Measurements from ENCODE around the gene TEKTIP1. TPM values are rescaled to one million over a fixed set of nuclear protein-coding genes. Genes with fewer than 3 reads are reported as not detected.

Gene TEKTIP1
- total and polyA plus RNA-seq, 2 donors (not counting 1 experiment from before 2014, with no cell fraction given) = not detected

GRCh38 chr19:3499738-3500428, 39.1 kb upstream of the TEKTIP1 start:
- Histone ChIP-seq H3K4me3 (replicated peaks in 1 of 4; ENCODE audit: control extremely low read depth in 1 of 4, insufficient read depth in 1 of 4, low read depth in 3 of 4, low read length in 4 of 4) (peak overlapping the region; percentile 78 to 99 (median 89)), H3K9ac (ENCODE audit: insufficient read depth, low read length) (peak overlapping the region; percentile 99), H3K27me3 (ENCODE audit: control insufficient read depth, insufficient read depth, low read length) (no peaks in the 10 kb centered on the region), H4K20me1 (ENCODE audit: control insufficient read depth, extremely low read depth, insufficient read depth, low read length) (no peaks in the 10 kb centered on the region), H3K4me2 (ENCODE audit: extremely low read depth, insufficient read depth, low read length) (peak overlapping the region; percentile 100), H3K4me1 (ENCODE audit: control insufficient read depth, extremely low read depth, insufficient read depth, low read length) (peaks cover 8% of the 10 kb centered on the region), H3K9me3 (ENCODE audit: control insufficient read depth, insufficient read depth, low read depth, low read length) (no peaks in the 10 kb centered on the region), H2AFZ (ENCODE audit: low read length) (peak overlapping the region; percentile 99), H3K36me3 (ENCODE audit: control insufficient read depth, insufficient read depth, low read length) (peaks cover 9% of the 10 kb centered on the region), H3K27ac (ENCODE audit: insufficient read depth, low read length) (peak overlapping the region; percentile 100), H3K79me2 (ENCODE audit: control insufficient read depth, insufficient read depth, low read length) (peaks cover 19% of the 10 kb centered on the region)
- DNase-seq (ENCODE audit: low read depth in 2 of 2) = no peak
- no peak for TF ChIP-seq EZH2 (IDR thresholded peaks at IDR 0.05; ENCODE audit: low read length, missing control alignments)
- no peak for TF ChIP-seq CTCF (conservative IDR thresholded peaks at IDR 0.05 in 1 of 2, IDR thresholded peaks at IDR 0.05 in 1 of 2; ENCODE audit: low read depth in 1 of 2, low read length in 2 of 2)

- no peak for TF ChIP-seq EZH2 (IDR thresholded peaks at IDR 0.05; ENCODE audit: low read length, missing control alignments)
- no peak for TF ChIP-seq CTCF (conservative IDR thresholded peaks at IDR 0.05 in 1 of 2, IDR thresholded peaks at IDR 0.05 in 1 of 2; ENCODE audit: low read depth in 1 of 2, low read length in 2 of 2)
Observed at GRCh38 chr19:3500429-3501101, 38.4 kb upstream of the TEKTIP1 start, which contains the start of gene DOHH. Gene DOHH (minus strand): TSS chr19:3500674. CDS start chr19:3496814, 3,860 bp downstream.

GRCh38 chr19:3501780-3502179, 37.2 kb upstream of the TEKTIP1 start:
- no peaks in the 10 kb centered on the region for H3K9me3 ChIP-seq (ENCODE audit: control insufficient read depth, insufficient read depth, low read depth, low read length)

More at GRCh38 chr19:3500429-3501101, 38.4 kb upstream of the TEKTIP1 start, which contains the start of gene DOHH:
- peak within 1 kb of the TSS; percentile 78 to 99 (median 89) for H3K4me3 ChIP-seq (replicated peaks in 1 of 4; ENCODE audit: control extremely low read depth in 1 of 4, insufficient read depth in 1 of 4, low read depth in 3 of 4, low read length in 4 of 4)
- H3K9ac ChIP-seq (ENCODE audit: insufficient read depth, low read length) = peak within 1 kb of the TSS; percentile 99
- DNase-seq (ENCODE audit: low read depth in 2 of 2) = peak; percentile 94 to 97
- no peaks in the 10 kb centered on the region for H3K9me3 ChIP-seq (ENCODE audit: control insufficient read depth, insufficient read depth, low read depth, low read length)
- no peaks in the 10 kb centered on the region for H4K20me1 ChIP-seq (ENCODE audit: control insufficient read depth, extremely low read depth, insufficient read depth, low read length)
- H3K36me3 ChIP-seq (ENCODE audit: control insufficient read depth, insufficient read depth, low read length) = peaks cover 9% of the 10 kb centered on the region
- H3K79me2 ChIP-seq (ENCODE audit: control insufficient read depth, insufficient read depth, low read length) = peaks cover 19% of the 10 kb centered on the region
- peak within 1 kb of the TSS; percentile 99 for H2AFZ ChIP-seq (ENCODE audit: low read length)
- peak within 1 kb of the TSS; percentile 100 for H3K4me2 ChIP-seq (ENCODE audit: extremely low read depth, insufficient read depth, low read length)
- peak within 1 kb of the TSS; percentile 100 for H3K27ac ChIP-seq (ENCODE audit: insufficient read depth, low read length)
- peaks cover 8% of the 10 kb centered on the region for H3K4me1 ChIP-seq (ENCODE audit: control insufficient read depth, extremely low read depth, insufficient read depth, low read length)
- no peaks in the 10 kb centered on the region for H3K27me3 ChIP-seq (ENCODE audit: control insufficient read depth, insufficient read depth, low read length)

More at GRCh38 chr19:3501780-3502179, 37.2 kb upstream of the TEKTIP1 start:
- Histone ChIP-seq H3K27me3 (ENCODE audit: control insufficient read depth, insufficient read depth, low read length) (no peaks in the 10 kb centered on the region), H3K4me3 (replicated peaks in 1 of 4; ENCODE audit: control extremely low read depth in 1 of 4, insufficient read depth in 1 of 4, low read depth in 3 of 4, low read length in 4 of 4) (no peak overlapping the region), H3K79me2 (ENCODE audit: control insufficient read depth, insufficient read depth, low read length) (peaks cover 25% of the 10 kb centered on the region), H3K36me3 (ENCODE audit: control insufficient read depth, insufficient read depth, low read length) (peaks cover 4% of the 10 kb centered on the region), H3K27ac (ENCODE audit: insufficient read depth, low read length) (no peak overlapping the region), H4K20me1 (ENCODE audit: control insufficient read depth, extremely low read depth, insufficient read depth, low read length) (no peaks in the 10 kb centered on the region), H2AFZ (ENCODE audit: low read length) (no peak overlapping the region), H3K4me1 (ENCODE audit: control insufficient read depth, extremely low read depth, insufficient read depth, low read length) (peaks cover 8% of the 10 kb centered on the region), H3K9ac (ENCODE audit: insufficient read depth, low read length) (no peak overlapping the region), H3K4me2 (ENCODE audit: extremely low read depth, insufficient read depth, low read length) (no peak overlapping the region)
- DNase-seq (ENCODE audit: low read depth in 2 of 2) = no peak
- no peak for TF ChIP-seq EZH2 (IDR thresholded peaks at IDR 0.05; ENCODE audit: low read length, missing control alignments)
- no peak for TF ChIP-seq CTCF (conservative IDR thresholded peaks at IDR 0.05 in 1 of 2, IDR thresholded peaks at IDR 0.05 in 1 of 2; ENCODE audit: low read depth in 1 of 2, low read length in 2 of 2)
